Naive thymus-derived CD4-positive, alpha-beta T cell (primary cell): ENCODE data around the gene LRRC59. TPM values are rescaled to one million over a fixed set of nuclear protein-coding genes. Genes with fewer than 3 reads are reported as not detected.

ENCODE experiments used
- ATAC-seq: fragments of 150-1000 bp; cut with Tn5 transposase; 2 replicates; pipeline ENCODE4 v1.10.0; 2021; ENCODE audit warnings: mild to moderate bottlenecking, moderate library complexity
- CTCF ChIA-PET: fragments of 350-600 bp; sonication (Branson Sonifier 250); formaldehyde crosslinking; loops from one replicate; lab custom pipeline; 2021; ENCODE audit warnings: antibody characterized with exemption; lab: Charles Lee
- POLR2A ChIA-PET: fragments of 350-600 bp; sonication (Branson Sonifier 250); formaldehyde crosslinking; loops from one replicate; lab custom pipeline; 2021; ENCODE audit warnings: antibody characterized with exemption, inconsistent platforms; lab: Charles Lee
- DNase-seq, 9 donors: peaks; one replicate each; pipeline versions ENCODE4 v3.0.0 to v3.0.0-alpha.2; 2020 to 2022; ENCODE audit warnings: mixed read lengths in 1 of 9
- H3K27ac ChIP-seq: one replicate; pipeline ENCODE4 v1.7.0; 2013; ENCODE audit warnings: mild to moderate bottlenecking, low read depth, low read length, moderate library complexity
- H3K27me3 ChIP-seq, 2 donors: one replicate each; pipeline ENCODE4 v1.7.0; 2013; ENCODE audit warnings: low read length in 2 of 2, mild to moderate bottlenecking in 2 of 2, moderate library complexity in 2 of 2; ENCODE audit not compliant: control insufficient read depth in 2 of 2, insufficient read depth in 2 of 2
- H3K36me3 ChIP-seq, 3 experiments: 1 replicate in 2 of 3; 2 replicates in 1 of 3; pipeline ENCODE4 v1.7.0; 2013; ENCODE audit warnings: low read length in 3 of 3, mild to moderate bottlenecking in 3 of 3, moderate library complexity in 1 of 3; ENCODE audit not compliant: insufficient read depth in 3 of 3, control insufficient read depth in 2 of 3
- H3K4me1 ChIP-seq, 2 donors: one replicate each; pipeline ENCODE4 v1.7.0; 2013; ENCODE audit warnings: low read length in 2 of 2, mild to moderate bottlenecking in 2 of 2, moderate library complexity in 1 of 2; ENCODE audit not compliant: control insufficient read depth in 2 of 2, insufficient read depth in 2 of 2
- H3K4me3 ChIP-seq: 2 replicates; pipeline ENCODE4 v1.7.0; 2013; ENCODE audit warnings: mild to moderate bottlenecking, low read length
- H3K9me3 ChIP-seq, 3 experiments: 1 replicate in 2 of 3; 2 replicates in 1 of 3; pipeline ENCODE4 v1.7.0; 2013; ENCODE audit warnings: low read length in 3 of 3; ENCODE audit not compliant: control insufficient read depth in 2 of 3
- H3K27ac Mint-ChIP-seq, 9 donors: one replicate each; pipeline ENCODE4 v1.8.0; 2020 to 2022; ENCODE audit warnings: mixed read lengths in 9 of 9, mild to moderate bottlenecking in 8 of 9, moderate library complexity in 5 of 9, inconsistent platforms in 2 of 9
- H3K27me3 Mint-ChIP-seq, 5 donors: one replicate each; pipeline ENCODE4 v1.8.0; 2021 to 2022; ENCODE audit warnings: mixed read lengths in 5 of 5, mild to moderate bottlenecking in 1 of 5
- H3K36me3 Mint-ChIP-seq, 5 donors: one replicate each; pipeline ENCODE4 v1.8.0; 2020 to 2022; ENCODE audit warnings: mixed read lengths in 5 of 5, mild to moderate bottlenecking in 3 of 5, inconsistent platforms in 1 of 5
- H3K4me1 Mint-ChIP-seq, 7 donors: one replicate each; pipeline ENCODE4 v1.8.0; 2020 to 2022; ENCODE audit warnings: mixed read lengths in 7 of 7, mild to moderate bottlenecking in 3 of 7, inconsistent platforms in 1 of 7
- H3K4me3 Mint-ChIP-seq, 10 donors: one replicate each; pipeline ENCODE4 v1.8.0; 2020 to 2022; ENCODE audit warnings: mild to moderate bottlenecking in 10 of 10, mixed read lengths in 10 of 10, moderate library complexity in 6 of 10, inconsistent platforms in 2 of 10
- H3K9me3 Mint-ChIP-seq, 11 donors: one replicate each; pipeline ENCODE4 v1.8.0; 2020 to 2022; ENCODE audit warnings: mixed read lengths in 11 of 11, mild to moderate bottlenecking in 4 of 11, inconsistent platforms in 1 of 11, moderate library complexity in 1 of 11
- intact Hi-C, 2 donors: fragments of 100-400 bp; cut with micrococcal nuclease; formaldehyde crosslinking; loops; one replicate each; pipeline ENCODE4 v1.15.1; 2023
- polyA plus RNA-seq, 2 donors: library from polyadenylated mRNA; unstranded; fragments of 300-500 nt; fragmentation: Illumina TruSeq; gene quantifications; one replicate each; pipeline ENCODE4 v1.2.3, GENCODE V29; 2021
- total RNA-seq, 6 experiments: library from RNA in 5 of 6; stranded (reverse) in 5 of 6; gene quantifications; 1 replicate in 5 of 6; 2 replicates in 1 of 6; pipeline ENCODE4 v1.2.3 and lab custom pipeline; 2021 to 2026

Gene LRRC59
- total and polyA plus RNA-seq, 7 experiments from 2014 or later = 13.4 to 67.1 (median 28.5) TPM

- ChIA-PET POLR2A (interaction anchor here (0.5 to 2.7 kb wide), 2 partner anchors 28 to 618 kb away, joined by 3 to 16 read pairs; partner anchors contain the start of gene LRRC59), CTCF (interaction anchor here (1.3 to 1.6 kb wide), 2 partner anchors 8 to 27 kb away, joined by 5 to 7 read pairs; partner anchors contain the start of gene LRRC59)
- Mint-ChIP-seq H3K4me1 (peaks cover 18 to 41% (median 31%) of the 10 kb centered on the region in 7 donors), H3K9me3 (peaks cover 0 to 4% (median 0%) of the 10 kb centered on the region in 11 donors), H3K27ac (no peak overlapping the region), H3K36me3 (peaks cover 5 to 40% (median 26%) of the 10 kb centered on the region in 5 donors), H3K27me3 (no peaks in the 10 kb centered on the region), H3K4me3 (peak overlapping the region in 4 of 10 donors; percentile 3 to 39 (median 10))
- Histone ChIP-seq H3K4me3 (no peak overlapping the region), H3K4me1 (peaks cover 9 to 13% of the 10 kb centered on the region in 2 donors), H3K36me3 (peaks cover 8 to 59% (median 14%) of the 10 kb centered on the region in 3 experiments), H3K9me3 (no peaks in the 10 kb centered on the region), H3K27me3 (no peaks in the 10 kb centered on the region), H3K27ac (no peak overlapping the region)
- no peak for ATAC-seq
- intact Hi-C loops = loop anchor here in 1 of 2 donors (5.0 kb wide), 1 partner anchor 337 kb away; the partner anchor contains the start of gene ANKRD40
- no peak for DNase-seq
These were observed 27.3 kb downstream of the LRRC59 start for GRCh38 chr17:50370052-50370451.

GRCh38 chr17:50367401-50367800, 29.9 kb downstream of the LRRC59 start:
- H3K9me3 Mint-ChIP-seq = no peaks in the 10 kb centered on the region
- ChIA-PET CTCF (no interaction called here), POLR2A (no interaction called here)
- Histone ChIP-seq H3K4me1 (peaks cover 9 to 14% of the 10 kb centered on the region in 2 donors), H3K4me3 (no peak overlapping the region), H3K27ac (no peak overlapping the region), H3K9me3 (no peaks in the 10 kb centered on the region), H3K36me3 (peaks cover 8 to 65% (median 14%) of the 10 kb centered on the region in 3 experiments), H3K27me3 (no peaks in the 10 kb centered on the region)
- peaks cover 13 to 34% (median 21%) of the 10 kb centered on the region in 7 donors for H3K4me1 Mint-ChIP-seq
- peaks cover 5 to 40% (median 20%) of the 10 kb centered on the region in 5 donors for H3K36me3 Mint-ChIP-seq
- DNase-seq = no peak
- ATAC-seq = no peak
- H3K27ac Mint-ChIP-seq = no peak overlapping the region
- H3K4me3 Mint-ChIP-seq = no peak overlapping the region
- H3K27me3 Mint-ChIP-seq = no peaks in the 10 kb centered on the region
- intact Hi-C loops = no loop called here

GRCh38 chr17:50365649-50366393, 31.5 kb downstream of the LRRC59 start:
- Mint-ChIP-seq H3K27ac (no peak overlapping the region), H3K4me3 (no peak overlapping the region), H3K36me3 (peaks cover 5 to 40% (median 12%) of the 10 kb centered on the region in 5 donors), H3K9me3 (no peaks in the 10 kb centered on the region), H3K4me1 (peaks cover 7 to 26% (median 15%) of the 10 kb centered on the region in 7 donors), H3K27me3 (no peaks in the 10 kb centered on the region)
- intact Hi-C loops = no loop called here
- peaks cover 0 to 6% of the 10 kb centered on the region in 2 donors for H3K4me1 ChIP-seq
- no peak for ATAC-seq
- no peaks in the 10 kb centered on the region for H3K27me3 ChIP-seq
- no peaks in the 10 kb centered on the region for H3K9me3 ChIP-seq
- peaks cover 8 to 70% (median 14%) of the 10 kb centered on the region in 3 experiments for H3K36me3 ChIP-seq
- ChIA-PET POLR2A (interaction anchor here (1.5 kb wide), 1 partner anchor 8 kb away, joined by 5 read pairs; the partner anchor contains the start of genes EME1 and MRPL27), CTCF (interaction anchor here (0.7 kb wide), 1 partner anchor 113 kb away, joined by 3 read pairs; no protein-coding TSS in a partner anchor)
- no peak for DNase-seq
- H3K4me3 ChIP-seq = no peak overlapping the region
- no peak overlapping the region for H3K27ac ChIP-seq

GRCh38 chr17:50365165-50365564, 32.2 kb downstream of the LRRC59 start:
- Mint-ChIP-seq H3K36me3 (peaks cover 5 to 37% (median 9%) of the 10 kb centered on the region in 5 donors), H3K4me1 (peaks cover 7 to 20% (median 10%) of the 10 kb centered on the region in 7 donors), H3K9me3 (no peaks in the 10 kb centered on the region), H3K27me3 (no peaks in the 10 kb centered on the region), H3K4me3 (no peak overlapping the region), H3K27ac (no peak overlapping the region)
- intact Hi-C loops = no loop called here
- H3K27me3 ChIP-seq = no peaks in the 10 kb centered on the region
- ATAC-seq (no peak), DNase-seq (no peak)
- no peaks in the 10 kb centered on the region for H3K9me3 ChIP-seq
- ChIA-PET POLR2A (interaction anchor here (1.5 kb wide), 1 partner anchor 8 kb away, joined by 5 read pairs; the partner anchor contains the start of genes EME1 and MRPL27), CTCF (interaction anchor here (0.7 kb wide), 1 partner anchor 114 kb away, joined by 3 read pairs; no protein-coding TSS in a partner anchor)
- H3K36me3 ChIP-seq = peaks cover 8 to 70% (median 14%) of the 10 kb centered on the region in 3 experiments
- H3K4me3 ChIP-seq = no peak overlapping the region
- no peak overlapping the region for H3K27ac ChIP-seq
- H3K4me1 ChIP-seq = peaks cover 0 to 6% of the 10 kb centered on the region in 2 donors

GRCh38 chr17:50364715-50365114, 32.6 kb downstream of the LRRC59 start:
- H3K27ac Mint-ChIP-seq = no peak overlapping the region
- ChIA-PET CTCF (no interaction called here), POLR2A (interaction anchor here (1.5 kb wide), 1 partner anchor 9 kb away, joined by 5 read pairs; the partner anchor contains the start of genes EME1 and MRPL27)
- H3K36me3 ChIP-seq = peaks cover 8 to 70% (median 13%) of the 10 kb centered on the region in 3 experiments
- H3K4me3 Mint-ChIP-seq = no peak overlapping the region
- H3K4me3 ChIP-seq = no peak overlapping the region
- H3K36me3 Mint-ChIP-seq = peaks cover 4 to 33% (median 9%) of the 10 kb centered on the region in 5 donors
- peaks cover 0 to 6% of the 10 kb centered on the region in 2 donors for H3K4me1 ChIP-seq
- H3K27ac ChIP-seq = no peak overlapping the region
- H3K9me3 Mint-ChIP-seq = no peaks in the 10 kb centered on the region
- H3K27me3 Mint-ChIP-seq = no peaks in the 10 kb centered on the region
- H3K9me3 ChIP-seq = no peaks in the 10 kb centered on the region
- no peak for DNase-seq
- intact Hi-C loops = loop anchor here (5.0 kb wide), 1 partner anchor 33 kb away; the partner anchor contains the start of gene LRRC59 (in 2 of the 2)
- ATAC-seq = no peak
- H3K27me3 ChIP-seq = no peaks in the 10 kb centered on the region
- H3K4me1 Mint-ChIP-seq = peaks cover 7 to 16% (median 9%) of the 10 kb centered on the region in 7 donors

GRCh38 chr17:50364061-50364458, 33.3 kb downstream of the LRRC59 start:
- Mint-ChIP-seq H3K27me3 (no peaks in the 10 kb centered on the region), H3K4me1 (peaks cover 7 to 15% (median 9%) of the 10 kb centered on the region in 7 donors), H3K9me3 (no peaks in the 10 kb centered on the region), H3K27ac (no peak overlapping the region), H3K4me3 (no peak overlapping the region), H3K36me3 (peaks cover 0 to 28% (median 11%) of the 10 kb centered on the region in 5 donors)
- ATAC-seq = no peak
- no peak for DNase-seq
- Histone ChIP-seq H3K9me3 (no peaks in the 10 kb centered on the region), H3K4me3 (no peak overlapping the region), H3K4me1 (peaks cover 0 to 6% of the 10 kb centered on the region in 2 donors), H3K27me3 (no peaks in the 10 kb centered on the region), H3K36me3 (peaks cover 8 to 70% (median 11%) of the 10 kb centered on the region in 3 experiments), H3K27ac (no peak overlapping the region)
- intact Hi-C loops = loop anchor here (5.0 kb wide), 1 partner anchor 33 kb away; the partner anchor contains the start of gene LRRC59 (in 2 of the 2)
- CTCF ChIA-PET = interaction anchor here (0.7 to 3.6 kb wide), 2 partner anchors 33 to 195 kb away, joined by 3 to 44 read pairs; partner anchors contain the start of gene LRRC59
- POLR2A ChIA-PET = interaction anchor here (2.0 kb wide), 1 partner anchor 8 kb away, joined by 8 read pairs; the partner anchor contains the start of genes EME1 and MRPL27
